Stimulated activated CD8-positive, alpha-beta memory T cell treated with anti-CD3 and anti-CD28 coated beads, Interleukin-4, amount 100 ng/mL, for 4 hours (primary cell): ENCODE measurements around the gene TP53I13.

Experiments
- DNase-seq, 2 donors: peaks; one replicate each; pipeline ENCODE4 v3.0.0-alpha.2; 2020; ENCODE audit warnings: low read depth in 2 of 2, low spot score in 1 of 2

Gene TP53I13

GRCh38 chr17:29591737-29592608, 23.5 kb downstream of the TP53I13 start:
- peak; percentile 57 to 63 for DNase-seq

- DNase-seq: no peak
Measured at GRCh38 chr17:29592850-29593551, 24.5 kb downstream of the TP53I13 start, which contains the start of gene ANKRD13B. Gene ANKRD13B (plus strand): TSS chr17:29593132. CDS start chr17:29593622, 490 bp downstream.

DNA sequence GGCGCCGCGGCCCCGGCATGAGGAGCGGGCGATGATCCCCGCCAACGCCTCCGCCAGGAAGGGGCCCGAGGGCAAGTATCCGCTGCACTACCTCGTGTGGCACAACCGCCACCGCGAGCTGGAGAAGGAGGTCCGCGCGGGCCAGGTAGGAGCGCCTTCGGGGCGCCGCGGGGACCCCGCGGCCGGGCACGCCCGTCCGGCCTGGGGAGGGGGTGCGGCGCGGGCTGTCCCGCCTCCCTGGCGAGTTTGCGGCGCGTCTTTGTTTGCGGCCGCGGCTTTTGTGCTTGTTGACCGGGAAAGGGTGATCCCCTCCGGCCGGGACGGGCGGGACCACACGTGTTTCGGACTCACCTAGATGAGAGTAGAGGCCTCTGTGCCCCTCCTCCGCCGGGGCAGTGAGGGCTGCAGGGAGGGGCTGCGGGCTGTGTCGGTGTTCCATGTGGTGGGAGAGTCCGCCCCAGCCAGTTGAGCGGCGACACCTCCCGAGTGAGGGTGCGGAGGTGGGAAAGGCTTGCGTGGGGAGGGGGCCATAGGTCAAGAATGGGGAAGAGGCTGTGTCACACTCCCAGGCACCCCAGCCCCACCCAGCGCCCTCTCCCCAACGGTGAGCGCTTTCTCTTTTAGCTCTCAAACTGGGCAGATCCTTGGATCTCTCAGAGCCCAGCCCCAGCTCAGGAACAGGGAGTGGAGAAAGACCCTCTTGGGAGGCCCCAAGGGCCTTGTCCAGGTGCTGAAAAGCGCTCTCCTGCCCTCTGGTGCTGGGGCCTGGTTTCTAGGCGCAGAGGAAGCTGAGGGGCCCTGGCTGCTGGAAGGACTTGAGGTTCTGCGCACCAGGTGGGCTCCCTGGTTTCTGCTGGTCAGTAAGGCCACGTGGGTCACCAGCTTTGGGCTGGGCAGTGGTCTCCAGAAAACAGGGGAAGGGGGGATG, 25.4 kb downstream of the TP53I13 start:
- no peak for DNase-seq

GRCh38 chr17:29594519-29595090, 26.1 kb downstream of the TP53I13 start:
- no peak for DNase-seq

DNA sequence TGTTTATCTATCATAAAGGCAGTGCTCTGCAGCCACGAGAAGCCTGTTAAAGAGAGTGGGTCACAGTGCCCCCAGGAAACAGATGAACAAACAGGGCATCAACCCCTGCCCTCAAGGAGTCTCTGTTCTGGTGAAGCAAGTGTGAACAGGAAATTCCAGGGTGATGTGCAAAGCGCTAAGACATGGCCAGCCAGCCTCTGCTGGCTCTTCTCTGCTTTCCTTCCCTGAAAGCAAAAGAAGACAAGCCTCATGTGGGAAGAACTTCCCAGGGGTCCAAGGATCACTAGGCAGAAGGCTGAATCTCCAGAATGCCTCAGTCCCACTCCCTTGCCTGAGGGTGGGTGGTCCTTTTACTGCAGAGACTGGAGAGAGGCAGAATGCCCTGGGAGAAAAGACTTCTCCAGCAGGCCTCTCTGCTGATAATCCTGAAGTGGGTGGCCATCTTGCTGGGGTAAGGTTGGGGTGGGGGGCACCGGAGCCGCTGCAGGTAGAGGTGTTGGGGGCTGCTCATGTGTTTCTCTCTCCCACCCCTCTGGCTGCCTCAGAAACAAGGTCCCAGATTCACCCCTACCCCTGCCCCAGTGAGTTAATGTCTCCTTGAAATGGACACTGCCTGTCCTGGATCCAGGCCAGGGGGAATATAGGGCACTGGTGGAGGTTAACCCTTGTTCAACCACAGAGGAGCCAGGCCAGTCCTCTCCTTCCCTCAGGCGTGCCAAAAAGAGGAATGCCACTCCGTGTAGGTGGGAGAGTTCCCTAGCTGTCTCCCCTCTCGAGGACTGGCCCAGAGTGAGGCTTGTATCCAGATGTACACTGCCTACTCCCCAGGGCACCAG, 26.8 kb downstream of the TP53I13 start:
- DNase-seq: no peak

- DNase-seq: no peak
Measured at GRCh38 chr17:29595943-29596774, 27.7 kb downstream of the TP53I13 start.

GRCh38 chr17:29596811-29597210, 28.3 kb downstream of the TP53I13 start:
- no peak for DNase-seq

- no peak for DNase-seq
Measured at GRCh38 chr17:29597361-29598172, 29.1 kb downstream of the TP53I13 start.

DNA sequence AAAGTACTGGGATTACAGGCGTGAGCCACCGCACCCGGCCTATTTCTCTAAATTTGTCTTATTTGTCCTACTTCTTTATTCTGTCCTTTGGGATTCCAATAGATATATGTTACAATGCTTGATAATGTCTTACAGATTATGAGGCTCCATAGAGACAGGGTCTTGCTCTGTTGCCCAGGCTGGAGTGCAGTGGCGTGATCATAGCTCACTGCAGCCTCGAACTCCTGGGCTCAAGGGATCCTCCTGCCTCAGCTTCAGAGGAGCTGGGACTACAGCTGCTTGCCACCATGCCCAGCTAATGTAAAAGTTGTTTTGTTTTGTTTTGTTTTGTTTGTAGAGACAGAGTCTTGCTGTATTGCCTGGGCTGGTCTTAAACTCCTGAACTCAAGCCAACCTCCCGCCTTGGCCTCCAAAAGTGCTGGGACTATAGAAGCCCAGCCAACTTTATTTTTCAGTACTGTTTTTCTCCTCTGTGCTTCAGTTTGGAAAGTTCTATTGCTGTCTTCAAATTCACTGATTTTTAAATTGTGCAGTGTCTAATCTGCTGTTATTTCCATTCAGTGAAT, 34.7 kb downstream of the TP53I13 start:
- DNase-seq: no peak

DNA sequence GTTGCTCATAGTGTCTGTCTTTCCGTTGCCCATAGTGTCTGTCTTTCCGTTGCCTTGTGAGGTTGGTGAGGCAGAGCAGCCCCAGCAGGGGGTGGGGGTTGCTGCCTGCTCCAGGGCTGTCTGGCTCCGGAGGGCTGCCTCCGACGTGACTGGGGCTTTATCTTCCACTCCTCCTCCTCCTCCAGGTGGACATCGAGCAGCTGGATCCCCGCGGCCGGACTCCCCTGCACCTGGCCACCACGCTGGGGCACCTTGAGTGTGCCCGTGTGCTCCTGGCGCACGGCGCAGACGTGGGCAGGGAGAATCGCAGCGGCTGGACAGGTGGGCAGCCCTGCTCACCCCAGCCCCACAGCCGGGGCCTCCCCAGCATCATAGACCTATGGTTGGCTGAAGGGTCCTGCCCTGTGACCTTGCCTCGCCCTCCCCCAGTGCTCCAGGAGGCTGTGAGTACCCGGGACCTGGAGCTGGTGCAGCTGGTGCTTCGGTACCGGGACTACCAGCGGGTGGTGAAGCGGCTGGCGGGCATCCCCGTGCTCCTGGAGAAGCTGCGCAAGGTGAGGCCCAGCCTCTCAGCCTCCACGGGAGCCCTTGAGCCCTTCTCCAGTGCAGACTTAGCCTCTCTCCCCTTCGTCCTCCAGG, 39.2 kb downstream of the TP53I13 start:
- no peak for DNase-seq

GRCh38 chr17:29608986-29609385, 40.5 kb downstream of the TP53I13 start:
- no peak for DNase-seq

GRCh38 chr17:29610395-29610794, 41.9 kb downstream of the TP53I13 start:
- DNase-seq: no peak

GRCh38 chr17:29611351-29612093, 43.0 kb downstream of the TP53I13 start:
- no peak for DNase-seq

DNA sequence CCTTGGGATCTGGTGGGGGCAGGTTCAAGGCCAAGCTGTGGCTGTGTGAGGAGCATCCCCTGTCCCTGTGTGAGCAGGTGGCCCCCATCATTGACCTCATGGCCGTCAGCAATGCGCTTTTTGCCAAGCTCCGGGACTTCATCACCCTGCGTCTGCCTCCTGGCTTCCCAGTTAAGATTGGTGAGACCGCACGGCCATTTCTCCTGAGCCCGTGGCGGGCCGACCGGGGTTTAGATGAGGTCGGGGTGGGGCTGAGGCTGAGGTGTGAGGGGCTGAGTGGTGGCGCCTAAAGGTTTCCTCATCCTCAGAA, 43.5 kb downstream of the TP53I13 start:
- DNase-seq: no peak

- DNase-seq: no peak
Measured at GRCh38 chr17:29612404-29613280, 44.1 kb downstream of the TP53I13 start.

- peak; percentile 77 to 84 for DNase-seq
Measured at GRCh38 chr17:29613352-29613837, 44.9 kb downstream of the TP53I13 start.
